Measurements from ENCODE around the gene IDH3B. TPM values are rescaled to one million over a fixed set of nuclear protein-coding genes. Genes with fewer than 3 reads are reported as not detected.

IDH3B gene
- total and polyA plus RNA-seq, 2 of the 13 experiments (the other 11 are each of a cell fraction or from before 2014, with no cell fraction given): 215 to 254 TPM

DNA sequence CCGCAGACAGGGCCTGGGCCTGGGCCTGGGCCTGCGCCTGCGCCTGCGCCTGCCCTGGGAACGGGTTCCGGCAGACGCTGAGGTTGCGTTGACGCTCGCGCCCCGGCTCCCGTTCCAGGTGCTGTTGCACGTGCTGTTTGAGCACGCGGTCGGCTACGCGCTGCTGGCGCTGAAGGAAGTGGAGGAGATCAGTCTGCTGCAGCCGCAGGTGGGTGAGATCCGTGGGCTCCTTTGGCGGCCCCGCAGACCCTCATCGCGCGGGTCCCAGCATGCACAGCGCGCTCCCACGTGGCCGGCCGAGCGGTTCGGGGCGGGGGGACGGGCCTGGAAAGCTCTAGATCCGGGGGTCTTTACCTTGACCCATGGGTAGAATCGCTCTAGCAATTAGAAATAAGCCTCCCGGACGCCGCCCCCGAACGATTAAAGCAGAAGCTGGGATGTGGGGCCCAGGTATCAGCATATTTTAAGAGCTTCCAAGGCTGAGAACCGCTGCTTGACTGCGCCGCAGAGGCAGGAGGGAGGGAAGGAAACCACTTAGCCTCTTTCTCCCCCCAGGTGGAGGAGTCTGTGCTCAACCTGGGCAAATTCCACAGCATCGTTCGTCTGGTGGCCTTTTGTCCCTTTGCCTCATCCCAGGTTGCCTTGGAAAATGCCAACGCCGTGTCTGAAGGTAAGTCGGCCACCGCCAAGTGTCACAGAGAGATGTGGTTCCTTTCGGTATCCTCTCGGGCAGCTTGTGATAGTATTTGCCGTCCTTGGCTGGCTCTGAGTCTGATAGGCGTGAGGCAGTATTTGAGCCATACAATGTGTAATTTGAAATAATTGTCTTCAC, 11.1 kb downstream of the IDH3B start (continued):
- TF ChIP-seq, protein P1, sequence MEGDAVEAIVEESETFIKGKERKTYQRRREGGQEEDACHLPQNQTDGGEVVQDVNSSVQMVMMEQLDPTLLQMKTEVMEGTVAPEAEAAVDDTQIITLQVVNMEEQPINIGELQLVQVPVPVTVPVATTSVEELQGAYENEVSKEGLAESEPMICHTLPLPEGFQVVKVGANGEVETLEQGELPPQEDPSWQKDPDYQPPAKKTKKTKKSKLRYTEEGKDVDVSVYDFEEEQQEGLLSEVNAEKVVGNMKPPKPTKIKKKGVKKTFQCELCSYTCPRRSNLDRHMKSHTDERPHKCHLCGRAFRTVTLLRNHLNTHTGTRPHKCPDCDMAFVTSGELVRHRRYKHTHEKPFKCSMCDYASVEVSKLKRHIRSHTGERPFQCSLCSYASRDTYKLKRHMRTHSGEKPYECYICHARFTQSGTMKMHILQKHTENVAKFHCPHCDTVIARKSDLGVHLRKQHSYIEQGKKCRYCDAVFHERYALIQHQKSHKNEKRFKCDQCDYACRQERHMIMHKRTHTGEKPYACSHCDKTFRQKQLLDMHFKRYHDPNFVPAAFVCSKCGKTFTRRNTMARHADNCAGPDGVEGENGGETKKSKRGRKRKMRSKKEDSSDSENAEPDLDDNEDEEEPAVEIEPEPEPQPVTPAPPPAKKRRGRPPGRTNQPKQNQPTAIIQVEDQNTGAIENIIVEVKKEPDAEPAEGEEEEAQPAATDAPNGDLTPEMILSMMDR (CRISPR knock-in tag; IDR thresholded peaks at IDR 0.05): no peak
- no peak for TF ChIP-seq NFE2L2 (IDR thresholded peaks at IDR 0.05; ENCODE audit: low read length)
- TF ChIP-seq, protein P2, sequence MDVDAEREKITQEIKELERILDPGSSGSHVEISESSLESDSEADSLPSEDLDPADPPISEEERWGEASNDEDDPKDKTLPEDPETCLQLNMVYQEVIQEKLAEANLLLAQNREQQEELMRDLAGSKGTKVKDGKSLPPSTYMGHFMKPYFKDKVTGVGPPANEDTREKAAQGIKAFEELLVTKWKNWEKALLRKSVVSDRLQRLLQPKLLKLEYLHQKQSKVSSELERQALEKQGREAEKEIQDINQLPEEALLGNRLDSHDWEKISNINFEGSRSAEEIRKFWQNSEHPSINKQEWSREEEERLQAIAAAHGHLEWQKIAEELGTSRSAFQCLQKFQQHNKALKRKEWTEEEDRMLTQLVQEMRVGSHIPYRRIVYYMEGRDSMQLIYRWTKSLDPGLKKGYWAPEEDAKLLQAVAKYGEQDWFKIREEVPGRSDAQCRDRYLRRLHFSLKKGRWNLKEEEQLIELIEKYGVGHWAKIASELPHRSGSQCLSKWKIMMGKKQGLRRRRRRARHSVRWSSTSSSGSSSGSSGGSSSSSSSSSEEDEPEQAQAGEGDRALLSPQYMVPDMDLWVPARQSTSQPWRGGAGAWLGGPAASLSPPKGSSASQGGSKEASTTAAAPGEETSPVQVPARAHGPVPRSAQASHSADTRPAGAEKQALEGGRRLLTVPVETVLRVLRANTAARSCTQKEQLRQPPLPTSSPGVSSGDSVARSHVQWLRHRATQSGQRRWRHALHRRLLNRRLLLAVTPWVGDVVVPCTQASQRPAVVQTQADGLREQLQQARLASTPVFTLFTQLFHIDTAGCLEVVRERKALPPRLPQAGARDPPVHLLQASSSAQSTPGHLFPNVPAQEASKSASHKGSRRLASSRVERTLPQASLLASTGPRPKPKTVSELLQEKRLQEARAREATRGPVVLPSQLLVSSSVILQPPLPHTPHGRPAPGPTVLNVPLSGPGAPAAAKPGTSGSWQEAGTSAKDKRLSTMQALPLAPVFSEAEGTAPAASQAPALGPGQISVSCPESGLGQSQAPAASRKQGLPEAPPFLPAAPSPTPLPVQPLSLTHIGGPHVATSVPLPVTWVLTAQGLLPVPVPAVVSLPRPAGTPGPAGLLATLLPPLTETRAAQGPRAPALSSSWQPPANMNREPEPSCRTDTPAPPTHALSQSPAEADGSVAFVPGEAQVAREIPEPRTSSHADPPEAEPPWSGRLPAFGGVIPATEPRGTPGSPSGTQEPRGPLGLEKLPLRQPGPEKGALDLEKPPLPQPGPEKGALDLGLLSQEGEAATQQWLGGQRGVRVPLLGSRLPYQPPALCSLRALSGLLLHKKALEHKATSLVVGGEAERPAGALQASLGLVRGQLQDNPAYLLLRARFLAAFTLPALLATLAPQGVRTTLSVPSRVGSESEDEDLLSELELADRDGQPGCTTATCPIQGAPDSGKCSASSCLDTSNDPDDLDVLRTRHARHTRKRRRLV (CRISPR knock-in tag; IDR thresholded peaks at IDR 0.05): no peak
- no peak for TF ChIP-seq ARID2 (CRISPR knock-in tag; IDR thresholded peaks at IDR 0.05; ENCODE audit: borderline replicate concordance)
- no peak for TF ChIP-seq TBL1XR1 (IDR thresholded peaks at IDR 0.05; ENCODE audit: borderline replicate concordance, low read length, partially characterized antibody)
- TF ChIP-seq, protein P3, sequence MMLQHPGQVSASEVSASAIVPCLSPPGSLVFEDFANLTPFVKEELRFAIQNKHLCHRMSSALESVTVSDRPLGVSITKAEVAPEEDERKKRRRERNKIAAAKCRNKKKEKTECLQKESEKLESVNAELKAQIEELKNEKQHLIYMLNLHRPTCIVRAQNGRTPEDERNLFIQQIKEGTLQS (CRISPR knock-in tag; IDR thresholded peaks at IDR 0.05): no peak; the same call in 1 of the 2 replicates
- TF ChIP-seq, protein P4, sequence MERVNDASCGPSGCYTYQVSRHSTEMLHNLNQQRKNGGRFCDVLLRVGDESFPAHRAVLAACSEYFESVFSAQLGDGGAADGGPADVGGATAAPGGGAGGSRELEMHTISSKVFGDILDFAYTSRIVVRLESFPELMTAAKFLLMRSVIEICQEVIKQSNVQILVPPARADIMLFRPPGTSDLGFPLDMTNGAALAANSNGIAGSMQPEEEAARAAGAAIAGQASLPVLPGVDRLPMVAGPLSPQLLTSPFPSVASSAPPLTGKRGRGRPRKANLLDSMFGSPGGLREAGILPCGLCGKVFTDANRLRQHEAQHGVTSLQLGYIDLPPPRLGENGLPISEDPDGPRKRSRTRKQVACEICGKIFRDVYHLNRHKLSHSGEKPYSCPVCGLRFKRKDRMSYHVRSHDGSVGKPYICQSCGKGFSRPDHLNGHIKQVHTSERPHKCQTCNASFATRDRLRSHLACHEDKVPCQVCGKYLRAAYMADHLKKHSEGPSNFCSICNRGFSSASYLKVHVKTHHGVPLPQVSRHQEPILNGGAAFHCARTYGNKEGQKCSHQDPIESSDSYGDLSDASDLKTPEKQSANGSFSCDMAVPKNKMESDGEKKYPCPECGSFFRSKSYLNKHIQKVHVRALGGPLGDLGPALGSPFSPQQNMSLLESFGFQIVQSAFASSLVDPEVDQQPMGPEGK (CRISPR knock-in tag; IDR thresholded peaks at IDR 0.05): peak; percentile 39; the same call in 1 of the 2 replicates
- no peak for TF ChIP-seq ZFP41 (CRISPR knock-in tag; IDR thresholded peaks at IDR 0.05; ENCODE audit: borderline replicate concordance)
- TF ChIP-seq PCBP2 (optimal IDR thresholded peaks at IDR 0.05; ENCODE audit: low read depth, low read length, poor library complexity, severe bottlenecking): no peak
- 0 out of 2 replicates have a peak, but pooled peaks have one; percentile 3 for TF ChIP-seq ZNF7 (CRISPR knock-in tag; IDR thresholded peaks at IDR 0.05)
- TF ChIP-seq ZSCAN9 (CRISPR knock-in tag; IDR thresholded peaks at IDR 0.05; ENCODE audit: borderline replicate concordance): peak; percentile 21; the same call in 1 of the 2 replicates
- TF ChIP-seq EZH2 (conservative IDR thresholded peaks at IDR 0.05; ENCODE audit: low read depth, low read length): no peak
- TF ChIP-seq, protein P5, sequence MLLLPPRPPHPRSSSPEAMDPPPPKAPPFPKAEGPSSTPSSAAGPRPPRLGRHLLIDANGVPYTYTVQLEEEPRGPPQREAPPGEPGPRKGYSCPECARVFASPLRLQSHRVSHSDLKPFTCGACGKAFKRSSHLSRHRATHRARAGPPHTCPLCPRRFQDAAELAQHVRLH (CRISPR knock-in tag; IDR thresholded peaks at IDR 0.05; ENCODE audit: borderline replicate concordance, low read depth): no peak
- no peak for TF ChIP-seq HNRNPH1 (optimal IDR thresholded peaks at IDR 0.05; ENCODE audit: low read depth, low read length)
- TF ChIP-seq, protein P6, sequence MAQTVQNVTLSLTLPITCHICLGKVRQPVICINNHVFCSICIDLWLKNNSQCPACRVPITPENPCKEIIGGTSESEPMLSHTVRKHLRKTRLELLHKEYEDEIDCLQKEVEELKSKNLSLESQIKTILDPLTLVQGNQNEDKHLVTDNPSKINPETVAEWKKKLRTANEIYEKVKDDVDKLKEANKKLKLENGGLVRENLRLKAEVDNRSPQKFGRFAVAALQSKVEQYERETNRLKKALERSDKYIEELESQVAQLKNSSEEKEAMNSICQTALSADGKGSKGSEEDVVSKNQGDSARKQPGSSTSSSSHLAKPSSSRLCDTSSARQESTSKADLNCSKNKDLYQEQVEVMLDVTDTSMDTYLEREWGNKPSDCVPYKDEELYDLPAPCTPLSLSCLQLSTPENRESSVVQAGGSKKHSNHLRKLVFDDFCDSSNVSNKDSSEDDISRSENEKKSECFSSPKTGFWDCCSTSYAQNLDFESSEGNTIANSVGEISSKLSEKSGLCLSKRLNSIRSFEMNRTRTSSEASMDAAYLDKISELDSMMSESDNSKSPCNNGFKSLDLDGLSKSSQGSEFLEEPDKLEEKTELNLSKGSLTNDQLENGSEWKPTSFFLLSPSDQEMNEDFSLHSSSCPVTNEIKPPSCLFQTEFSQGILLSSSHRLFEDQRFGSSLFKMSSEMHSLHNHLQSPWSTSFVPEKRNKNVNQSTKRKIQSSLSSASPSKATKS (CRISPR knock-in tag; IDR thresholded peaks at IDR 0.05): no peak; the same call in 1 of the 2 replicates

Data from HepG2 (cell line).